Measurements from ENCODE around the gene DCBLD1. TPM values are rescaled to one million over a fixed set of nuclear protein-coding genes. Genes with fewer than 3 reads are reported as not detected.

The DCBLD1 gene
- total RNA-seq, 4 donors from 2014 or later, result 3.8 to 11.6 (median 7.9) TPM

DNA sequence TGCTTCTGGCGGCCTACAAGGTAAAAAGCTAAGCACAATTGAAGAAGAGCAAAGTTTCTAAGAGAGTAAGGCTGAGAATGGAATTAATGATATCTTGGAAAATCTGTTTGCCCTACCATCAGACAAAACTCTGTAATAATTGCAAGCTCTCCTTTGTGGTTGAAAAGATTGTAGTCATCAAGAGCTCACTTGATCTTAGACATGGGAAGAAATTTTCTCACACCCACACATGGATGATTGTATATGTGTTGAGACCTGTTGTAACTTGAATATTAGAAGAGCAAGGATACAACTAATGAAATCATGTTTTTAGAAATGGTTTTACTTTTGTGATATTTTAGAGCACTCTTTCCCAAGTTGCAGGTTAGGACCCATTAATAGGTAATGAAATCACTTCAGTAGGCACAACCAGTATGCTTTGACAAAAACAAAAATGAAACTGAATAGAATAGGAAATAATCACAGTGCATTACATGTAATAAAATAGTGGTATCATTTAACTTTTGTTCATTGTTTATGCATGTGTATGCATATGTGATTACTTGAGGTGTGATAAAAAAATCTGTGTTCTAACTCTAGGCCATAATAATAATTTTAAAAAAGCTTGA is 14.0 kb downstream of the DCBLD1 start:
- Histone ChIP-seq H3K4me3 (no peak overlapping the region), H3K36me3 (no peaks in the 10 kb centered on the region), H3K27ac (replicated peaks in 1 of 4) (no peak overlapping the region), H3K27me3 (no peaks in the 10 kb centered on the region), H3K4me1 (peaks cover 0 to 16% (median 12%) of the 10 kb centered on the region in 4 donors), H3K9me3 (no peaks in the 10 kb centered on the region)
- intact Hi-C loops (cut with DNase I), result no loop called here
- 95% methylated on average over 1 of the region's 1 CpG for WGBS
- DNase-seq (ENCODE audit: extremely low spot score), result no peak
- TF ChIP-seq, protein P1, sequence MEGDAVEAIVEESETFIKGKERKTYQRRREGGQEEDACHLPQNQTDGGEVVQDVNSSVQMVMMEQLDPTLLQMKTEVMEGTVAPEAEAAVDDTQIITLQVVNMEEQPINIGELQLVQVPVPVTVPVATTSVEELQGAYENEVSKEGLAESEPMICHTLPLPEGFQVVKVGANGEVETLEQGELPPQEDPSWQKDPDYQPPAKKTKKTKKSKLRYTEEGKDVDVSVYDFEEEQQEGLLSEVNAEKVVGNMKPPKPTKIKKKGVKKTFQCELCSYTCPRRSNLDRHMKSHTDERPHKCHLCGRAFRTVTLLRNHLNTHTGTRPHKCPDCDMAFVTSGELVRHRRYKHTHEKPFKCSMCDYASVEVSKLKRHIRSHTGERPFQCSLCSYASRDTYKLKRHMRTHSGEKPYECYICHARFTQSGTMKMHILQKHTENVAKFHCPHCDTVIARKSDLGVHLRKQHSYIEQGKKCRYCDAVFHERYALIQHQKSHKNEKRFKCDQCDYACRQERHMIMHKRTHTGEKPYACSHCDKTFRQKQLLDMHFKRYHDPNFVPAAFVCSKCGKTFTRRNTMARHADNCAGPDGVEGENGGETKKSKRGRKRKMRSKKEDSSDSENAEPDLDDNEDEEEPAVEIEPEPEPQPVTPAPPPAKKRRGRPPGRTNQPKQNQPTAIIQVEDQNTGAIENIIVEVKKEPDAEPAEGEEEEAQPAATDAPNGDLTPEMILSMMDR (IDR thresholded peaks at IDR 0.05), result no peak
- TF ChIP-seq POLR2AphosphoS5 (IDR thresholded peaks at IDR 0.05) (no peak), EP300 (IDR thresholded peaks at IDR 0.05) (no peak), POLR2A (IDR thresholded peaks at IDR 0.05; ENCODE audit: low read depth) (no peak)

DNA sequence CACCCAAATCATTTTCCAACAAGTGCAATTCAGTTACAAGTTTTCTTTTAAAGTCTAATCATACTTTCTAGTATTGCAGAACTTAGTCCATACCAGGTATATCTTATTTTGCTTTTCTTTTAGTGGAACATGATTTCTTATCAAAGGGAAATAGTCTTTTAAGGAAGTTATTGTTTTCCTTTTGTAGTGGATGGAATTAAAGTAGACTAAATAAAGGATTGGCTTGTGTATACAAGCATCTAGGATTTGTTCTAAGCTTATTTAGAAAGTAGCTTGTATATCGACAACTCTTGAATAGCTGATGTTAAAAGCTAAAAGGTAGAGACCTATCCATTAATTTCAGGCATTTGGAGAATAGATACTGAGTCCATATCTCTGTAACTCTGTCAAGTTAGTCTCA is 14.8 kb downstream of the DCBLD1 start:
- no peaks in the 10 kb centered on the region for H3K27me3 ChIP-seq
- H3K4me1 ChIP-seq, result peaks cover 0 to 16% (median 12%) of the 10 kb centered on the region in 4 donors
- no peaks in the 10 kb centered on the region for H3K9me3 ChIP-seq
- H3K27ac ChIP-seq (replicated peaks in 1 of 4), result no peak overlapping the region
- H3K4me3 ChIP-seq, result no peak overlapping the region
- 84% methylated on average over 1 of the region's 1 CpG for WGBS
- intact Hi-C loops (cut with DNase I), result no loop called here
- TF ChIP-seq POLR2A (IDR thresholded peaks at IDR 0.05; ENCODE audit: low read depth), result no peak
- TF ChIP-seq EP300 (IDR thresholded peaks at IDR 0.05), result no peak
- TF ChIP-seq, protein P1 (IDR thresholded peaks at IDR 0.05), result no peak
- no peak for TF ChIP-seq POLR2AphosphoS5 (IDR thresholded peaks at IDR 0.05)
- DNase-seq (ENCODE audit: extremely low spot score), result no peak
- H3K36me3 ChIP-seq, result no peaks in the 10 kb centered on the region

DNA sequence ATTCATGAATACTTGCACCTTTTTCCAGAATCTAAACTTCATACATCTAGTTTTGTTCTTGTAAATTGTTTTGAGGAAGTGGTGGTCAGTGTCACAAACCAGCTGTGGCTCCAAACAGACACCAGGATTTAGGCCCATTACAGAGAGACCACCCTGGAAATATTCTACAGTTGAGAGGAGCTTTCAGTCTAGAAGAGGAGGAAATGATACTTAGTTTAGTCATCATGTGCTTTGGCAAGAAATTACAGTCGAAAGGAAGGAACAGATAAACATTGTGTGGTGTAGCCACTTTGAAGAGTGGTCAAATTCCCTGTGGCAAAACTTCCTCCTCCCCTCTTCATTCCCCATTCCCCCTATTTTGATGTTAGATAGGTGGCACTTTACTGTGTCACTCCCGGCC is 15.7 kb downstream of the DCBLD1 start:
- Histone ChIP-seq H3K4me1 (peaks cover 0 to 16% (median 12%) of the 10 kb centered on the region in 4 donors), H3K27me3 (no peaks in the 10 kb centered on the region), H3K36me3 (no peaks in the 10 kb centered on the region), H3K4me3 (no peak overlapping the region), H3K9me3 (no peaks in the 10 kb centered on the region), H3K27ac (replicated peaks in 1 of 4) (no peak overlapping the region)
- WGBS, result 35% methylated on average over 2 of the region's 2 CpGs
- intact Hi-C loops (cut with DNase I), result no loop called here
- TF ChIP-seq POLR2AphosphoS5 (IDR thresholded peaks at IDR 0.05) (no peak), EP300 (IDR thresholded peaks at IDR 0.05) (no peak), POLR2A (IDR thresholded peaks at IDR 0.05; ENCODE audit: low read depth) (no peak)
- TF ChIP-seq, protein P1 (IDR thresholded peaks at IDR 0.05), result no peak
- DNase-seq (ENCODE audit: extremely low spot score), result no peak

DNA sequence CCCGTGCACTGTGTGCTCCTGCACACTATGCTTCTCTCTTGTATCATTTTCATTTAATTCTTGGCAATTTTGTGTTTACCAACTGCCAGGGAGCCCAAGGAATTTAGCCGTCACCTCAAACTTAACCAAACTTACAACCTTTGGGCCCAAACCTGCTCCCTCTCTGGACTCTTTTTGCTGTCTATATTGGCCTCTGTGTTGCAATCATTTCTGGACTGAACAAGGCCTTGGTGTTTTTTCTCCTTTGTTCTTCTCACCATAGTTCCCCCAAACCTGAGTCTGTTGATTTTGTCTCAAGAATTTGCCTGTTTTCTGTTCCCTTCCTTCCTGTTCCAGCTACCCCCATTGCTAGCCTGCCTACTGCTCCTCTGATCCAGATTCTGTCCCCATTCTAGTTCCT is 19.2 kb downstream of the DCBLD1 start:
- DNase-seq (ENCODE audit: extremely low spot score), result no peak
- Histone ChIP-seq H3K27ac (replicated peaks in 1 of 4) (no peak overlapping the region), H3K9me3 (no peaks in the 10 kb centered on the region), H3K4me1 (peaks cover 10 to 18% (median 13%) of the 10 kb centered on the region in 4 donors), H3K4me3 (no peak overlapping the region), H3K36me3 (peaks cover 0 to 15% (median 6%) of the 10 kb centered on the region in 4 donors), H3K27me3 (no peaks in the 10 kb centered on the region)
- intact Hi-C loops (cut with DNase I), result no loop called here
- TF ChIP-seq, protein P1 (IDR thresholded peaks at IDR 0.05), result no peak
- TF ChIP-seq POLR2A (IDR thresholded peaks at IDR 0.05; ENCODE audit: low read depth), result no peak
- TF ChIP-seq POLR2AphosphoS5 (IDR thresholded peaks at IDR 0.05), result no peak
- TF ChIP-seq EP300 (IDR thresholded peaks at IDR 0.05), result no peak
- 70% methylated on average over 2 of the region's 2 CpGs for WGBS

DNA sequence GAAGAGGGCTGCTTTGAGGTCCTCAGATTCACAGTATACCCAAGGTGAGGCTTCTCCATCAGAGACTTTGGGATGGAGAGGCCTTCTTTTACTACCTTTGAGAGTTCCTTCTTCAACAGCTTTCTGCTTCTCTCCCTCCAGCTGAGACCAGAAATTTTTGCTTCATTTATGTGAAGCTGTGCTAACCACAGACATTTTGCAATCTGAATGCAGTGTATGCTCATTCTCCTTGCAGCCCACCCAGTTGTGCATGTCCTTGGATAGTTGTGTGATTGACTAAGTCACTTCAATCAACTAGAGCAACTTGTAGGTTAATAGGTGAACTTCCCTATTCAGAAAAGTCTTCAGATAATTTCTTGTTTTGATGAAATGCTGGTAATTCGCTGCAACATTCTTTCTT is 20.1 kb downstream of the DCBLD1 start:
- peaks cover 0 to 15% (median 6%) of the 10 kb centered on the region in 4 donors for H3K36me3 ChIP-seq
- H3K4me3 ChIP-seq, result no peak overlapping the region
- DNase-seq (ENCODE audit: extremely low spot score), result no peak
- H3K4me1 ChIP-seq, result peaks cover 11 to 25% (median 21%) of the 10 kb centered on the region in 4 donors
- H3K27me3 ChIP-seq, result no peaks in the 10 kb centered on the region
- intact Hi-C loops (cut with DNase I), result no loop called here
- no peaks in the 10 kb centered on the region for H3K9me3 ChIP-seq
- no peak overlapping the region for H3K27ac ChIP-seq (replicated peaks in 1 of 4)
- 97% methylated on average over 1 of the region's 1 CpG for WGBS
- TF ChIP-seq EP300 (IDR thresholded peaks at IDR 0.05) (no peak), POLR2AphosphoS5 (IDR thresholded peaks at IDR 0.05) (no peak), POLR2A (IDR thresholded peaks at IDR 0.05; ENCODE audit: low read depth) (no peak)
- TF ChIP-seq, protein P1 (IDR thresholded peaks at IDR 0.05), result no peak
